Measurements from ENCODE around the gene SERTM2. TPM values are rescaled to one million over a fixed set of nuclear protein-coding genes. Genes with fewer than 3 reads are reported as not detected.

The SERTM2 gene
- total and polyA plus RNA-seq, 2 of the 8 experiments (the other 6 are each of a cell fraction or from before 2014, with no cell fraction given): 0.45 to 0.58 TPM

- DNase-seq (ENCODE audit: low read depth in 1 of 2, low spot score in 2 of 2): no peak
- no peak overlapping the region for H3K9ac ChIP-seq (replicated peaks in 1 of 4; ENCODE audit: extremely low read depth in 1 of 4, low read depth in 3 of 4, low read length in 3 of 4)
- H2BK15ac ChIP-seq (ENCODE audit: low read length): no peak overlapping the region
- H2BK20ac ChIP-seq (ENCODE audit: low read length): peak overlapping the region; percentile 66; the same call in 1 of the 2 replicates
- no peak overlapping the region for H2AK5ac ChIP-seq (ENCODE audit: low read depth, low read length)
- H3K23me2 ChIP-seq (ENCODE audit: low read depth, low read length): no peaks in the 10 kb centered on the region
- H2AFZ ChIP-seq (ENCODE audit: low read length): no peak overlapping the region
- ChIA-PET CTCF (ENCODE audit: partially characterized antibody) (interaction anchor here (0.9 kb wide), 1 partner anchor 18 kb away, joined by 3 read pairs; no protein-coding TSS in a partner anchor), POLR2A (ENCODE audit: partially characterized antibody) (interaction anchor here (1.2 kb wide), 1 partner anchor 78 kb away, joined by 3 read pairs; no protein-coding TSS in a partner anchor)
- no peaks in the 10 kb centered on the region for H4K20me1 ChIP-seq (replicated peaks in 1 of 2; ENCODE audit: control insufficient read depth in 1 of 2, insufficient read depth in 2 of 2, low read length in 2 of 2)
- H4K8ac ChIP-seq (ENCODE audit: extremely low read depth, insufficient read depth, low read length): no peak overlapping the region
- H3K9me3 ChIP-seq (ENCODE audit: insufficient read depth in 2 of 2, low read depth in 1 of 2, low read length in 1 of 2): no peaks in the 10 kb centered on the region
- no peak overlapping the region for H4K5ac ChIP-seq (ENCODE audit: insufficient read length, low read depth, low read length)
- H3K14ac ChIP-seq (ENCODE audit: insufficient read length): no peak overlapping the region
- no peaks in the 10 kb centered on the region for H3K79me2 ChIP-seq (ENCODE audit: control insufficient read depth in 1 of 2, insufficient read depth in 2 of 2, low read length in 2 of 2)
- H2BK120ac ChIP-seq (replicated peaks; ENCODE audit: low read depth, low read length): no peak overlapping the region
- H3K4me2 ChIP-seq (ENCODE audit: insufficient read depth in 1 of 2, low read depth in 2 of 2, low read length in 2 of 2): peak overlapping the region in 1 of 2 experiments; percentile 21; a peak in 1 of 4 replicates
- H2BK5ac ChIP-seq (ENCODE audit: low read depth, low read length): peak overlapping the region; percentile 32; the same call in 1 of the 2 replicates
- WGBS, 2 experiments (ENCODE audit: extremely low coverage in 1 of 2, insufficient coverage in 1 of 2, insufficient read length in 1 of 2, insufficient replicate concordance in 2 of 2, low coverage in 1 of 2, low lambda C conversion rate in 2 of 2, missing lambda C conversion rate in 1 of 2): 29% methylated on average over 1 of the region's 1 CpG; no CpG with 5 or more reads in 1 of the 2 experiments
- peaks cover 0 to 5% (median 0%) of the 10 kb centered on the region in 4 experiments; a peak in 1 of 7 replicates for H3K4me1 ChIP-seq (replicated peaks in 1 of 4; ENCODE audit: control insufficient read depth in 3 of 4, insufficient read depth in 4 of 4, low read length in 3 of 4)
- H3K27me3 ChIP-seq (replicated peaks in 1 of 4; ENCODE audit: control insufficient read depth in 3 of 4, extremely low read depth in 1 of 4, insufficient read depth in 3 of 4, low read length in 3 of 4): no peaks in the 10 kb centered on the region
- no peak overlapping the region for H3K27ac ChIP-seq (ENCODE audit: low read depth, low read length)
- no peak overlapping the region for H4K91ac ChIP-seq (replicated peaks; ENCODE audit: insufficient read length, low read length)
- H3K4me3 ChIP-seq (ENCODE audit: extremely low read depth in 1 of 4, insufficient read depth in 2 of 4, low read depth in 3 of 4, low read length in 4 of 4): peak overlapping the region in 1 of 4 experiments; percentile 9; a peak in 1 of 8 replicates
- no peak overlapping the region for H3K4ac ChIP-seq (replicated peaks; ENCODE audit: insufficient read length, low read depth, low read length)
- H3K18ac ChIP-seq (ENCODE audit: extremely low read depth, low read length): no peak overlapping the region
- FAIRE-seq: peak; percentile 70
- no peak overlapping the region for H2BK12ac ChIP-seq (ENCODE audit: low read depth, low read length)
- H3K79me1 ChIP-seq (ENCODE audit: low read depth, low read length): no peaks in the 10 kb centered on the region
- H3K36me3 ChIP-seq (ENCODE audit: control insufficient read depth in 2 of 4, insufficient read depth in 4 of 4, low read length in 3 of 4): no peaks in the 10 kb centered on the region
- H3K56ac ChIP-seq (replicated peaks; ENCODE audit: insufficient read length, low read depth, low read length): no peak overlapping the region
- H3K23ac ChIP-seq (ENCODE audit: insufficient read length): no peak overlapping the region
- no peak for TF ChIP-seq ATF3 (IDR thresholded peaks at IDR 0.05; ENCODE audit: insufficient read depth, low read depth, low read length)
- no peak for TF ChIP-seq SIX5 (IDR thresholded peaks at IDR 0.05; ENCODE audit: low read depth, low read length)
- TF ChIP-seq KDM1A (IDR thresholded peaks at IDR 0.05; ENCODE audit: borderline replicate concordance, low read length): no peak
- no peak for TF ChIP-seq CTCF (IDR thresholded peaks at IDR 0.05; ENCODE audit: control extremely low read depth in 1 of 3, insufficient read depth in 1 of 3, low read depth in 1 of 3, low read length in 3 of 3)
- TF ChIP-seq FOSL1 (IDR thresholded peaks at IDR 0.05; ENCODE audit: insufficient read depth, low read depth, low read length): no peak
- TF ChIP-seq SP4 (IDR thresholded peaks at IDR 0.05; ENCODE audit: low read length): no peak
- no peak for TF ChIP-seq ATF2 (IDR thresholded peaks at IDR 0.05; ENCODE audit: low read length)
- TF ChIP-seq KDM5A (IDR thresholded peaks at IDR 0.05; ENCODE audit: low read length): no peak
- no peak for TF ChIP-seq SRF (IDR thresholded peaks at IDR 0.05; ENCODE audit: low read depth, low read length)
Observed at GRCh38 chrX:111465669-111466068, 45.8 kb upstream of the SERTM2 start.
